BLaER1 treated with 17β-estradiol and CSF1 and Interleukin-3, amounts not matched to agents 10 nM and 100 nM (cell line): ENCODE measurements around the gene PDPK1.

Source experiments
- H3K27ac ChIP-seq, 11 experiments: shearing (Covaris generic); formaldehyde crosslinking; 2 replicates each; pipeline ENCODE4 v1.8.1; 2022
- H3K27me3 ChIP-seq, 11 experiments: shearing (Covaris generic); formaldehyde crosslinking; 2 replicates each; pipeline ENCODE4 v1.8.1; 2022
- H3K36me3 ChIP-seq, 11 experiments: shearing (Covaris generic); formaldehyde crosslinking; 2 replicates each; pipeline ENCODE4 v1.8.1; 2022
- H3K4me1 ChIP-seq, 10 experiments: shearing (Covaris generic); formaldehyde crosslinking; 2 replicates each; pipeline ENCODE4 v1.8.1; 2022
- H3K4me2 ChIP-seq, 11 experiments: shearing (Covaris generic); formaldehyde crosslinking; 2 replicates each; pipeline ENCODE4 v1.8.1; 2022
- H3K4me3 ChIP-seq, 10 experiments: shearing (Covaris generic); formaldehyde crosslinking; 2 replicates each; pipeline ENCODE4 v1.8.1; 2022
- H3K9ac ChIP-seq, 11 experiments: shearing (Covaris generic); formaldehyde crosslinking; 2 replicates each; pipeline ENCODE4 v1.8.1; 2022
- H3K9me3 ChIP-seq, 11 experiments: shearing (Covaris generic); formaldehyde crosslinking; replicated peaks in 1 of 11; 2 replicates each; pipeline ENCODE4 v1.8.1; 2022
- H4K20me1 ChIP-seq, 11 experiments: shearing (Covaris generic); formaldehyde crosslinking; 2 replicates each; pipeline ENCODE4 v1.8.1; 2022
- Cebpa-rat ChIP-seq, 11 experiments: shearing (Covaris generic); IDR thresholded peaks; 2 replicates each; pipeline ENCODE4 v1.8.1; 2022

PDPK1 gene

GRCh38 chr16:2517954-2518605 lies 19.7 kb upstream of the PDPK1 start:
- H3K9ac ChIP-seq, result peak overlapping the region; percentile 54 to 100 (median 97); a peak in 21 of 22 replicates
- no peaks in the 10 kb centered on the region for H3K9me3 ChIP-seq
- peak overlapping the region in 3 of 10 experiments; percentile 87 to 99 (median 98); a peak in 6 of 20 replicates for H3K4me3 ChIP-seq
- H4K20me1 ChIP-seq, result peaks cover 60 to 81% (median 64%) of the 10 kb centered on the region in 11 experiments
- H3K4me2 ChIP-seq, result peak overlapping the region; percentile 10 to 100 (median 98); a peak in 14 of 22 replicates
- H3K4me1 ChIP-seq, result peaks cover 51 to 70% (median 66%) of the 10 kb centered on the region in 10 experiments
- H3K36me3 ChIP-seq, result peaks cover 13 to 47% (median 32%) of the 10 kb centered on the region in 11 experiments
- no peaks in the 10 kb centered on the region for H3K27me3 ChIP-seq
- H3K27ac ChIP-seq, result peak overlapping the region in 10 of 11 experiments; percentile 5 to 99 (median 80); a peak in 18 of 22 replicates
- no peak for TF ChIP-seq Cebpa-rat (IDR thresholded peaks at IDR 0.05)

GRCh38 chr16:2518823-2519710 lies 18.8 kb upstream of the PDPK1 start:
- Histone ChIP-seq H3K4me2 (peak overlapping the region in 10 of 11 experiments; percentile 30 to 100 (median 96); a peak in 19 of 22 replicates), H3K36me3 (peaks cover 23 to 56% (median 42%) of the 10 kb centered on the region in 11 experiments), H3K27me3 (no peaks in the 10 kb centered on the region), H3K9me3 (no peaks in the 10 kb centered on the region), H3K27ac (peak overlapping the region in 10 of 11 experiments; percentile 34 to 99 (median 80); a peak in 20 of 22 replicates), H3K4me1 (peaks cover 48 to 77% (median 62%) of the 10 kb centered on the region in 10 experiments), H3K4me3 (peak overlapping the region in 4 of 10 experiments; percentile 13 to 99 (median 92); a peak in 6 of 20 replicates), H3K9ac (peak overlapping the region; percentile 54 to 100 (median 97); a peak in 21 of 22 replicates), H4K20me1 (peaks cover 67 to 89% (median 73%) of the 10 kb centered on the region in 11 experiments)
- TF ChIP-seq Cebpa-rat (IDR thresholded peaks at IDR 0.05), result no peak

- Histone ChIP-seq H3K4me2 (peak overlapping the region; percentile 30 to 100 (median 97); a peak in 20 of 22 replicates), H3K9me3 (no peaks in the 10 kb centered on the region), H3K4me3 (peak overlapping the region in 4 of 10 experiments; percentile 13 to 99 (median 82); a peak in 5 of 20 replicates), H4K20me1 (peaks cover 63 to 92% (median 74%) of the 10 kb centered on the region in 11 experiments), H3K27me3 (no peaks in the 10 kb centered on the region), H3K36me3 (peaks cover 30 to 63% (median 49%) of the 10 kb centered on the region in 11 experiments), H3K9ac (peak overlapping the region; percentile 54 to 100 (median 97); a peak in 20 of 22 replicates), H3K27ac (peak overlapping the region in 10 of 11 experiments; percentile 34 to 99 (median 80); a peak in 18 of 22 replicates), H3K4me1 (peaks cover 47 to 83% (median 62%) of the 10 kb centered on the region in 10 experiments)
- TF ChIP-seq Cebpa-rat (IDR thresholded peaks at IDR 0.05), result no peak
Measured at GRCh38 chr16:2519711-2520080, 18.1 kb upstream of the PDPK1 start.

GRCh38 chr16:2520097-2520783 lies 17.6 kb upstream of the PDPK1 start, which contains the start of gene AMDHD2:
TSS of gene AMDHD2 (plus strand) at chr16:2520371. CDS start at chr16:2520459, 88 bp downstream.
- peak within 1 kb of the TSS; percentile 93 to 100 (median 97) for H3K4me2 ChIP-seq
- no peak for TF ChIP-seq Cebpa-rat (IDR thresholded peaks at IDR 0.05)
- H3K36me3 ChIP-seq, result peaks cover 35 to 68% (median 54%) of the 10 kb centered on the region in 11 experiments
- H3K9ac ChIP-seq, result peak within 1 kb of the TSS; percentile 82 to 100 (median 97)
- no peaks in the 10 kb centered on the region for H3K27me3 ChIP-seq
- peak within 1 kb of the TSS; percentile 63 to 99 (median 72) for H3K4me3 ChIP-seq
- peak within 1 kb of the TSS; percentile 67 to 99 (median 80); a peak in 20 of 22 replicates for H3K27ac ChIP-seq
- H3K9me3 ChIP-seq, result no peaks in the 10 kb centered on the region
- H3K4me1 ChIP-seq, result peaks cover 42 to 85% (median 57%) of the 10 kb centered on the region in 10 experiments
- peaks cover 58 to 92% (median 69%) of the 10 kb centered on the region in 11 experiments for H4K20me1 ChIP-seq

- Histone ChIP-seq H3K27me3 (no peaks in the 10 kb centered on the region), H3K9me3 (no peaks in the 10 kb centered on the region), H3K4me1 (peaks cover 35 to 81% (median 49%) of the 10 kb centered on the region in 10 experiments), H3K36me3 (peaks cover 39 to 75% (median 60%) of the 10 kb centered on the region in 11 experiments), H3K4me3 (peak overlapping the region; percentile 63 to 89 (median 72)), H3K27ac (peak overlapping the region; percentile 44 to 84 (median 73); a peak in 20 of 22 replicates), H3K4me2 (peak overlapping the region; percentile 88 to 99 (median 96)), H3K9ac (peak overlapping the region; percentile 78 to 97 (median 87)), H4K20me1 (peaks cover 50 to 92% (median 65%) of the 10 kb centered on the region in 11 experiments)
- TF ChIP-seq Cebpa-rat (IDR thresholded peaks at IDR 0.05), result no peak
Measured at GRCh38 chr16:2520784-2521531, 16.9 kb upstream of the PDPK1 start.

- Histone ChIP-seq H3K4me3 (no peak overlapping the region), H3K4me1 (peaks cover 18 to 53% (median 23%) of the 10 kb centered on the region in 10 experiments), H3K4me2 (peak overlapping the region in 2 of 11 experiments; percentile 19 to 96; a peak in 3 of 22 replicates), H3K9me3 (no peaks in the 10 kb centered on the region), H4K20me1 (peaks cover 22 to 92% (median 44%) of the 10 kb centered on the region in 11 experiments), H3K9ac (peak overlapping the region in 6 of 11 experiments; percentile 1 to 55 (median 38); a peak in 6 of 22 replicates), H3K36me3 (peaks cover 60 to 88% (median 77%) of the 10 kb centered on the region in 11 experiments), H3K27me3 (no peaks in the 10 kb centered on the region), H3K27ac (no peak overlapping the region)
- no peak for TF ChIP-seq Cebpa-rat (IDR thresholded peaks at IDR 0.05)
Measured at GRCh38 chr16:2523801-2524231, 14.0 kb upstream of the PDPK1 start.

- no peak for TF ChIP-seq Cebpa-rat (IDR thresholded peaks at IDR 0.05)
- H4K20me1 ChIP-seq, result peaks cover 16 to 92% (median 38%) of the 10 kb centered on the region in 11 experiments
- no peak overlapping the region for H3K27ac ChIP-seq
- H3K4me1 ChIP-seq, result peaks cover 12 to 53% (median 17%) of the 10 kb centered on the region in 10 experiments
- peak overlapping the region in 2 of 11 experiments; percentile 19 to 96; a peak in 3 of 22 replicates for H3K4me2 ChIP-seq
- no peaks in the 10 kb centered on the region for H3K27me3 ChIP-seq
- no peaks in the 10 kb centered on the region for H3K9me3 ChIP-seq
- H3K36me3 ChIP-seq, result peaks cover 59 to 88% (median 77%) of the 10 kb centered on the region in 11 experiments
- peak overlapping the region in 6 of 11 experiments; percentile 1 to 55 (median 39); a peak in 6 of 22 replicates for H3K9ac ChIP-seq
- no peak overlapping the region for H3K4me3 ChIP-seq
Measured at GRCh38 chr16:2524339-2524938, 13.4 kb upstream of the PDPK1 start.
